OCI-LY7 (cell line): ENCODE data around the gene PTGER4.
"Not testable (repeated sequence)": the region's sequence is repeated elsewhere in the genome, so short reads cannot be mapped to it uniquely, and the experiment has no call there.

Source experiments
- CTCF ChIP-seq: fragments of 200-600 bp; sonication (generic); conservative IDR thresholded peaks from 2 replicates; pipeline ENCODE4 v1.5.1; 2014; ENCODE audit warnings: mild to moderate bottlenecking, antibody characterized with exemption, low read length, moderate library complexity, mixed read lengths
- EZH2phosphoT487 ChIP-seq: fragments of 200-600 bp; sonication (generic); IDR thresholded peaks from 2 replicates; pipeline ENCODE4 v1.6.1; 2018; ENCODE audit warnings: low read depth, borderline replicate concordance, mild to moderate bottlenecking, mixed run types, antibody characterized with exemption, low read length, moderate library complexity, mixed read lengths

GRCh38 chr5:40656091-40656490 is 23.6 kb upstream of the PTGER4 start:
- not testable (repeated sequence) for TF ChIP-seq CTCF, EZH2phosphoT487
